Measurements from ENCODE around the gene CIAO1. TPM values are rescaled to one million over a fixed set of nuclear protein-coding genes. Genes with fewer than 3 reads are reported as not detected.

CIAO1 gene
- total and polyA plus RNA-seq, 2 of the 13 experiments (the other 11 are each of a cell fraction or from before 2014, with no cell fraction given): 99.3 to 120 TPM

DNA sequence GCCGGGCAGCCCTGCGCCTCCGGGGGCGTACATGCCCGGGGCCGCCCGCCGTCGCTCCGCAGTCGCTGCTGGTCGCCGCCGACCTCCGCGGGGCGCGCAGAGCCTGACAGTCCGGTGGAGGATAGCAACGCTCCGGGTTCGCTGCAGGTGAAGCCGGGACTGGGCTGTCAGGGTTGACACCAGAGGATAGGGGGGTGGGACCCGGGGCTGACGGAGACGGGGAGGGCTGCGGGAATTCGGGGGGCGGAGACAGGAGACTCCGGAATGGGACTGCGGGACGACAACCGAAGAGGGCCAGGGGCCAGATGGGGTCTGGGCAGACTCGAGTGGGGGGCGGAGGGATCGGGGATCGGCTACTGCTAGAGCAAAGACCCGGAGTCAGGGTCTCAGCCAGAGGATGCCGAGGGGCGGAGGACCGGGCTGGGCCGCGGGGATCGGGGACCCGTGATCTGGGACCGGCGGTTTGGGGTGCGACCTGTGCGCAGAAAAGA, 631 bp upstream of the CIAO1 start (continued):
- peak; percentile 15 for TF ChIP-seq AGO2 (optimal IDR thresholded peaks at IDR 0.05; ENCODE audit: low read depth, low read length)
- no peak for TF ChIP-seq TCF12 (IDR thresholded peaks at IDR 0.05)
- TF ChIP-seq TCF12 (CRISPR knock-in tag; IDR thresholded peaks at IDR 0.05): 0 out of 2 replicates have a peak, but pooled peaks have one; percentile 32
- TF ChIP-seq ZNF768 (CRISPR knock-in tag; IDR thresholded peaks at IDR 0.05): no peak
- TF ChIP-seq HHEX (CRISPR knock-in tag; IDR thresholded peaks at IDR 0.05): peak; percentile 40; the same call in 1 of the 2 replicates
- peak; percentile 24 for TF ChIP-seq IKZF4 (CRISPR knock-in tag; IDR thresholded peaks at IDR 0.05; ENCODE audit: borderline replicate concordance, low read depth, not compliant biosample characterization)
- TF ChIP-seq ZNF510 (CRISPR knock-in tag; IDR thresholded peaks at IDR 0.05; ENCODE audit: low read depth): 0 out of 2 replicates have a peak, but pooled peaks have one; percentile 14
- no peak for TF ChIP-seq ZNF292 (CRISPR knock-in tag; IDR thresholded peaks at IDR 0.05; ENCODE audit: borderline replicate concordance, low read depth)
- no peak for TF ChIP-seq RERE (CRISPR knock-in tag; IDR thresholded peaks at IDR 0.05; ENCODE audit: low read depth)
- TF ChIP-seq, protein P1, sequence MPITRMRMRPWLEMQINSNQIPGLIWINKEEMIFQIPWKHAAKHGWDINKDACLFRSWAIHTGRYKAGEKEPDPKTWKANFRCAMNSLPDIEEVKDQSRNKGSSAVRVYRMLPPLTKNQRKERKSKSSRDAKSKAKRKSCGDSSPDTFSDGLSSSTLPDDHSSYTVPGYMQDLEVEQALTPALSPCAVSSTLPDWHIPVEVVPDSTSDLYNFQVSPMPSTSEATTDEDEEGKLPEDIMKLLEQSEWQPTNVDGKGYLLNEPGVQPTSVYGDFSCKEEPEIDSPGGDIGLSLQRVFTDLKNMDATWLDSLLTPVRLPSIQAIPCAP (CRISPR knock-in tag; IDR thresholded peaks at IDR 0.05; ENCODE audit: low read depth): 0 out of 2 replicates have a peak, but pooled peaks have one; percentile 4
- peak; percentile 19; the same call in 1 of the 2 replicates for TF ChIP-seq MED13 (CRISPR knock-in tag; IDR thresholded peaks at IDR 0.05)
- TF ChIP-seq HOXA9 (CRISPR knock-in tag; IDR thresholded peaks at IDR 0.05; ENCODE audit: borderline replicate concordance): peak; percentile 56; the same call in 1 of the 2 replicates
- TF ChIP-seq ZNF678 (CRISPR knock-in tag; IDR thresholded peaks at IDR 0.05): peak; percentile 8; the same call in 1 of the 2 replicates
- TF ChIP-seq, protein P2, sequence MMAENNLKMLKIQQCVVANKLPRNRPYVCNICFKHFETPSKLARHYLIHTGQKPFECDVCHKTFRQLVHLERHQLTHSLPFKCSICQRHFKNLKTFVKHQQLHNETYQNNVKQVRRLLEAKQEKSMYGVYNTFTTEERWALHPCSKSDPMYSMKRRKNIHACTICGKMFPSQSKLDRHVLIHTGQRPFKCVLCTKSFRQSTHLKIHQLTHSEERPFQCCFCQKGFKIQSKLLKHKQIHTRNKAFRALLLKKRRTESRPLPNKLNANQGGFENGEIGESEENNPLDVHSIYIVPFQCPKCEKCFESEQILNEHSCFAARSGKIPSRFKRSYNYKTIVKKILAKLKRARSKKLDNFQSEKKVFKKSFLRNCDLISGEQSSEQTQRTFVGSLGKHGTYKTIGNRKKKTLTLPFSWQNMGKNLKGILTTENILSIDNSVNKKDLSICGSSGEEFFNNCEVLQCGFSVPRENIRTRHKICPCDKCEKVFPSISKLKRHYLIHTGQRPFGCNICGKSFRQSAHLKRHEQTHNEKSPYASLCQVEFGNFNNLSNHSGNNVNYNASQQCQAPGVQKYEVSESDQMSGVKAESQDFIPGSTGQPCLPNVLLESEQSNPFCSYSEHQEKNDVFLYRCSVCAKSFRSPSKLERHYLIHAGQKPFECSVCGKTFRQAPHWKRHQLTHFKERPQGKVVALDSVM (CRISPR knock-in tag; IDR thresholded peaks at IDR 0.05): 0 out of 2 replicates have a peak, but pooled peaks have one; percentile 18
- peak; percentile 94; the same call in 1 of the 2 replicates for TF ChIP-seq PRDM15 (CRISPR knock-in tag; IDR thresholded peaks at IDR 0.05)

Measured in HepG2 (cell line).